Astrocyte of the hippocampus (primary cell): Measurements from ENCODE around the gene SNAPC3.
"Not testable (repeated sequence)": the region's sequence is repeated elsewhere in the genome, so short reads cannot be mapped to it uniquely, and the experiment has no call there.

Source experiments
- DNase-seq: peaks from one replicate; pipeline ENCODE4 v3.0.0; 2011; ENCODE audit warnings: low read depth, low spot score

SNAPC3 gene

GRCh38 chr9:15422372-15423230 is at the start of gene SNAPC3:
TSS of gene SNAPC3 (plus strand) at chr9:15422876. CDS start at chr9:15422880, 4 bp downstream.
- peak; percentile 98 for DNase-seq

- peak; percentile 55 for DNase-seq
Measured at GRCh38 chr9:15373881-15374280, 48.8 kb upstream of the SNAPC3 start.

- DNase-seq, result no peak
Measured at GRCh38 chr9:15374310-15374709, 48.4 kb upstream of the SNAPC3 start.

DNA sequence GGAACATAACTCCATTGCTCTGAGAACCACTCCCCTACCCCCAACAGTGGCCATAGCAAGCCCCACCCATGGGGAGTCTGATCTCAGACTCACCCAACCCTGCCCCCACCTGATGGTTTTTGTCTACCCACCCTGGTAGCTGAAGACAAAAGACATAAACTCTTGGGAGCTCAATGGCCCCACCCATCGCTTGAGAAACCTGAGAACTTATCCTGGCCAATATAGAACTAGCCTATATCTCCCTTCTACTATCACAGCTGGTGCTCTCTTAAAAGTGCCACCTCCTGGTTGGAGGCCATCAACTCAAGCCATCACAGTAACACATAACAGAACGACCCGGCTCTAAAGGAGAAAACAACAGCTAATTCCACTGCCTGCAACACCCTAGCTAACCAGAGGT is 47.9 kb upstream of the SNAPC3 start:
- DNase-seq, result no peak

GRCh38 chr9:15377625-15378540 is 44.8 kb upstream of the SNAPC3 start:
- DNase-seq, result no peak

DNA sequence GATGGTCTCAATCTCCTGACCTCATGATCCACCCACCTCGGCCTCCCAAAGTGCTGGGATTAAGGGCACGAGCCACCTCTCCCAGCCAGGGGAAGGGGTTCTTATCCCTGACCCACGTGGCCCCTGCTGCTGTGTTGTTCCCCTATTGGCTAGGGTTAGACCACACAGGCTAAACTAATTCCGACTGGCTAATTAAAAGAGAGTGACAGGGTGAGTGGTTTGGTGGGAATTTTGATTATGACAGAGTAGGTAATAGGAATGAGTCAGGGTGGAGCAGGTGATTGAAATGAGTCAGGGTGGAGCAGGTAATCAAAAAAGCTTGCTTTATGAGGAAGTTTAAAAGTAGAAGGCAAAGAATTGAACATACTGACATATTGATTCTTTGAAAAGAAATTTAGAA is 43.4 kb upstream of the SNAPC3 start:
- DNase-seq, result not testable (repeated sequence)

DNA sequence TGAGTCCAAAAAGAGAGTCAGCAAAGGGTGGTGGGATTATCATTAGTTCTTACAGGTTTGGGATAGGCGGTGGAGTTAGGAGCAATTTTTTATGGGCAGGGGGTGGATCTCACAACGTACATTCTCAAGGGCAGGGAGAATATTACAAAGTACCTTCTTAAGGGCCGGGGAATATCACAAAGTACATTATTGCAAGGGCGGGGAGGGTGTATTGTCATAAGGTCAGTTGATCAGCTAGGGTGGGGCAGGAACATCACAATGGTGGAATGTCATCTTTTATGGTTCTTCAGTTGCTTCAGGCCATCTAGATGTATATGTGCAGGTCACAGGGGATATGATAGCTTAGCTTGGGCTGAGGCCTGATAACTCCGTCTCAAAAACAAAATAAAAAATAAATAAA is 42.8 kb upstream of the SNAPC3 start:
- DNase-seq, result not testable (repeated sequence)

DNA sequence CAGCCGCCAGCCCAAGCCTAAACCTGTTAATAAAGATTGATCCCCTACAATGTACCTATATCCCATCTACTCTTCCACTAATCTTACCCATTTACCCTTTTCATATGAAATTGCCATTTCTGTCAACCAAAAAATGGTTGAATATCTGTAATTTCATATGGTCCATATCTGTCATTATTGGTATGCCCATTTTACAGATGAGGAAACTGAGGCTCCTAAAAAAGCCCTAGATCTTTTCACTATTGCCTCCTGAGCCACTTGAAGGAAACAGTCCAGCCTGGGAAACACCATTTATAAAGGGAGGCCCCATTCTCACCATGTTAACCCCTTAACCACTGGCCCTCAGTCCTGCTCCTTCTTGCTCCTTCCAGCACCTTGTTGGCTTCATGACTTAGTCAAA is 41.2 kb upstream of the SNAPC3 start:
- DNase-seq, result no peak

- DNase-seq, result no peak
Measured at GRCh38 chr9:15386465-15386864, 36.2 kb upstream of the SNAPC3 start.

DNA sequence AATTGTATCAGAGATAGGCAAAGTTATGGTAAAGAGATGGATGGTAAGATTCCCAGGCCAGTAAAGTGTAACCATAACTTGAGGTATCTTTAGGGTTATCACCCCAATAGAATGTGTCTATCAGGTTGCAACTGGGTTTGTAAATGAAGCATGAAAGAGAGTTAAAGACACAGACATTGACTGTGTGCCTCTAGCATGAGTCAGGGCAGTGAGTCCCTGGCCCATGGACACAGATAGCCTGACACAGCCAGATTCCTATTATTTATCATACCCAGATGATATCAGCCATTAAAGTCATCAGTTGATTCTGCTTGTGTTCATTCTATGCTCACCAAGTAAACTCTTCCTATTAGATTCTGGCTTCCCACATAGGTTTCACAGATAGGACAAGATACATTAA is 33.5 kb upstream of the SNAPC3 start:
- no peak for DNase-seq

DNA sequence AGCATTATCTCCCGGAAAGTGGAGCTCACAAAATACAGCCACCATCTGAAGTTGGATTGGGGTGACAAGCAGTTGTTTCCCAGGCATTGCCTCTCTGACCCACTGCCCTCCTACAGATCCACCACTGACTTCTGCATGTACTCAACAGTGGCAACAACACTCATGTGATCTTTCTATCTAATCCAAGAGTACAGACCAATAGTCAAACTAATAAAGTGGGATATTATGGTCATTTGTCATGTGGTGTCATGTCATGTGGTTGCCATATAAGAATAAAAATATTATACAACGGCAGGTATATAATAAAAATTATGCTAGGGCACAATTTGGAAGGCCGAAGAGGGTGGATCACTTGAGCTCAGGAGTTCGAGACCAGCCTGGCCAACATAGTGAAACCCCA is 33.0 kb upstream of the SNAPC3 start:
- DNase-seq, result no peak

GRCh38 chr9:15390201-15390600 is 32.5 kb upstream of the SNAPC3 start:
- no peak for DNase-seq

- no peak for DNase-seq
Measured at GRCh38 chr9:15392363-15392762, 30.3 kb upstream of the SNAPC3 start.

GRCh38 chr9:15400281-15400941 is 22.3 kb upstream of the SNAPC3 start:
- no peak for DNase-seq

GRCh38 chr9:15401266-15401665 is 21.4 kb upstream of the SNAPC3 start:
- peak; percentile 50 for DNase-seq

GRCh38 chr9:15403155-15403554 is 19.5 kb upstream of the SNAPC3 start:
- DNase-seq, result no peak

GRCh38 chr9:15404171-15404570 is 18.5 kb upstream of the SNAPC3 start:
- no peak for DNase-seq

- DNase-seq, result peak; percentile 68
Measured at GRCh38 chr9:15416880-15417279, 5.8 kb upstream of the SNAPC3 start.

DNA sequence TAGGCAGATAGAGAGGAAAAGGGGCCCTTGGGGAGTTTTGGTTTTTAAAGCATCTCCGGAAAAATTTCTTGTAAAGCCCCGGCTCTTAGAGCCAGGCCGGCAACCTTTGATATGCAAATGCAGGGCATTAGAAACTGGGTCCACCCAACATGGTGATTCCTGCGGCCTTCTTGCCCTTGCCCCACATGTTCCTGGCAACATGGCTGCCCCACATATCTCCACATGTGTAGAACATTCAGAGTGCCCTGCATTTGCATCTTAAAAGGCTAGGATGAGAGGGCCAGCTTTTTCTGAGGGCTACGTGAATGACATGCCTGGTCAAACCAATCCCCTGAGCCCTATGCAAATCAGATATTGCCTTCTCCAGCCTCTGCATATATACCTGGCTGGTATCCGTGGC is 5.0 kb upstream of the SNAPC3 start:
- no peak for DNase-seq

DNA sequence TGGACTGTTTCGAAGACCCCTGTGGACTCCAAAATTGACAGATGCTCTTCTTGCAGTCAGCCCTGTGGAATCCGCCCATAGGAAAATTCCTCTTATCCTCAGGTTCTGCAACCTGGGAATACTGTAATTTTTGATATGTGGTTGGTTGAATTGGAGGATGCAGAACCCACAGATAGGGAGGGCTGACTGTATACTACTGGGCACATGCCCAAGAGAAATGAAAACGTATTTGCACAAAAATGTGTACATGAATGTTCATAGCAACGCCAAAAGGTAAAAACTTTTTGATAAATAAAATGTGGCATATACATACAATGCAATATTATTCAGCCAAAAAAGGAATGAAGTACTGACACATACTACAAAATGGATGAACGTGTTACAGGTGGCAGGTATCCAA is 1.9 kb upstream of the SNAPC3 start:
- DNase-seq, result no peak

DNA sequence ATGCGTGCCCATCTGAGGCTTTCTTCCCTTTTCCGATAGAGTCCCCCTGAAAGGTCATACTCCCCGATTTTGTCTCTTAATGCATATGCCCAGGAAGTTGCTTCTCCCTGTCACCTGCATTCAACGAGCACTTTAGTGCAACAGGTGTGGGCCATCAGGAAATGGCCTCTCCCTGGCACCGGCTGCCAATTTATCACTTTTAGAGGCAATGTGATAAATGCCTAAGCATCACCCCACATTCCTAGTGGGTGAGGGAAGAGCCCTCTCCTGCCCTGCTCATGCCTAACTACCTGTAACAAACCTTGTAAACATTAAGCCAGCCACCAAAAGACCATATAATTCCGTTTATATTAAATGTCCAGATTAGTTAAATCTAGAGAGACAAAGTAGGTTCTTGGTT is 1.1 kb upstream of the SNAPC3 start:
- DNase-seq, result no peak

GRCh38 chr9:15421990-15422371 is 695 bp upstream of the SNAPC3 start:
- no peak for DNase-seq
